ENCODE data around the gene CCDC91. TPM values are rescaled to one million over a fixed set of nuclear protein-coding genes. Genes with fewer than 3 reads are reported as not detected.
A peak's percentile ranks its signal among the peaks of the same experiment; 100 is the strongest.

Gene CCDC91
- total RNA-seq, 4 donors from 2014 or later, result 55.6 to 74.0 (median 62.6) TPM

- no peak for TF ChIP-seq CTCF (IDR thresholded peaks at IDR 0.05)
- no peak for DNase-seq
- WGBS, 2 donors, result 64 to 76% methylated on average over 4 of the region's 4 CpGs
- intact Hi-C loops (cut with DNase I), result no loop called here
- Histone ChIP-seq H3K27ac (no peak overlapping the region), H3K9me3 (no peaks in the 10 kb centered on the region), H3K4me1 (no peaks in the 10 kb centered on the region), H3K4me3 (replicated peaks in 1 of 3) (no peak overlapping the region), H3K27me3 (no peaks in the 10 kb centered on the region), H3K36me3 (no peaks in the 10 kb centered on the region)
Measured at GRCh38 chr12:28550757-28551704, 360.8 kb downstream of the CCDC91 start.

DNA sequence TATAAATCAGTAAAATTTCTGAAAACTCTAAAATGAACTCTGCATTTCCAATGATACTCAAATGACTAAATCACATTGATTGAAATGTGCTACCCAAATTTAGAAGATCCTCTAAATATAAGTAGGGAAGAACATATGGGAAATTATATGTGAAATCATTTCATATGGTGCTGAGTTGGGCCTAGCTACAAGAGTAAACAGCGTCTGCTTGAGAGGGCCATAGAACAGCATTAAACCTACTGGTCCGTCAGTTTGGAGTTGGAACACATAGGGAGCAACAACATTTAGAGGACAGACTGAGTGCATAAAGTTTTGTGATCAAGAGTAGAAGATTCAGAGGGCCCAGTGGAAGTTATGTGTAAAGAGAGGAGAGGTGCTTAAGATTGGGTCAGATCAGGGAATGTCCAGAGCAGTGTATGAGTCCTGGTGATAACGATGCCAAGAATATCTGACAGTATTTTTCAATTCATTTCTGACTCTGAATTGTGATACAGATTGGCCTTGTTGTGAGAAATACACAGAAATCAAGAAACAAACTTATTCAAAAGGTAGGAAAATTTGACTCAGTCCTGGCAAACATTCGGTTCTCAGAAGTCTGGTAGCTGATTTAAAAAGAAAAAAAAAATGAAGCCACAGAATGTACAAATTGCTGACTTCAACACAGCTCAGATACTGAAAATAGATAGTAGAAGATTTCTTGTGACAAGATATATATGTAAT is 362.2 kb downstream of the CCDC91 start:
- Histone ChIP-seq H3K4me3 (replicated peaks in 1 of 3) (no peak overlapping the region), H3K9me3 (no peaks in the 10 kb centered on the region), H3K36me3 (no peaks in the 10 kb centered on the region), H3K4me1 (no peaks in the 10 kb centered on the region), H3K27me3 (no peaks in the 10 kb centered on the region), H3K27ac (no peak overlapping the region)
- DNase-seq, result no peak
- intact Hi-C loops (cut with DNase I), result no loop called here
- WGBS, 2 donors, result 87 to 91% methylated on average over 4 of the region's 4 CpGs
- no peak for TF ChIP-seq CTCF (IDR thresholded peaks at IDR 0.05)
- TF ChIP-seq POLR2A (IDR thresholded peaks at IDR 0.05), result no peak

- no peak for DNase-seq
- no peak overlapping the region for H3K4me3 ChIP-seq (replicated peaks in 1 of 3)
- H3K27me3 ChIP-seq, result no peaks in the 10 kb centered on the region
- TF ChIP-seq CTCF (IDR thresholded peaks at IDR 0.05) (no peak), POLR2A (IDR thresholded peaks at IDR 0.05) (no peak)
- intact Hi-C loops (cut with DNase I), result no loop called here
- H3K36me3 ChIP-seq, result no peaks in the 10 kb centered on the region
- H3K9me3 ChIP-seq, result no peaks in the 10 kb centered on the region
- H3K27ac ChIP-seq, result no peak overlapping the region
- H3K4me1 ChIP-seq, result no peaks in the 10 kb centered on the region
- 78 to 80% methylated on average over 4 of the region's 4 CpGs for WGBS, 2 donors
Measured at GRCh38 chr12:28555748-28556147, 365.5 kb downstream of the CCDC91 start.

GRCh38 chr12:28558250-28558649 is 368.0 kb downstream of the CCDC91 start:
- no peak overlapping the region for H3K4me3 ChIP-seq (replicated peaks in 1 of 3)
- H3K9me3 ChIP-seq, result no peaks in the 10 kb centered on the region
- no peaks in the 10 kb centered on the region for H3K27me3 ChIP-seq
- no peaks in the 10 kb centered on the region for H3K4me1 ChIP-seq
- DNase-seq, result no peak
- intact Hi-C loops (cut with DNase I), result no loop called here
- TF ChIP-seq CTCF (IDR thresholded peaks at IDR 0.05) (no peak), POLR2A (IDR thresholded peaks at IDR 0.05) (no peak)
- H3K36me3 ChIP-seq, result no peaks in the 10 kb centered on the region
- no peak overlapping the region for H3K27ac ChIP-seq
- 89 to 96% methylated on average over 1 of the region's 1 CpG for WGBS, 2 donors

DNA sequence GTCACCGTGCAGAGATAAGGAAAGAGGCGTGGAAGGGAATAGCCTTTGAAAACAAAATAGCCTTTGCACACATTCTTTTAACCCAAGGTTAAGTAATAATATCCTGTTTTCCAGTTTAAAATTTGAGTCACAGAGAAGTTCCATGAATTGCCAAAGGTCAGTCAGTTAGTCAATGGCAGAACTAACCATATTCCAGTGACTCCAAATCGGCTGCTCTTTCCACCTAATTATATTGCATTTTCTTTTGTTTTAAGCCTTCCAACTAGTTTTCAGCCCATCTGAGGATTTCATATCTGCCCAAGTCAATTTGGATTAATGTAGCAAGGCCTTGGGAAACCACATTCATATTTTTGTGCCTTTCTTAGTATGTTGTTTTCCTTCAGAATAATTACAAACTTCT is 373.0 kb downstream of the CCDC91 start:
- intact Hi-C loops (cut with DNase I), result no loop called here
- no peaks in the 10 kb centered on the region for H3K9me3 ChIP-seq
- H3K36me3 ChIP-seq, result no peaks in the 10 kb centered on the region
- H3K4me3 ChIP-seq (replicated peaks in 1 of 3), result no peak overlapping the region
- DNase-seq, result no peak
- H3K27ac ChIP-seq, result peak overlapping the region in 1 of 3 donors; percentile 19
- no peaks in the 10 kb centered on the region for H3K27me3 ChIP-seq
- TF ChIP-seq CTCF (IDR thresholded peaks at IDR 0.05), result no peak
- TF ChIP-seq POLR2A (IDR thresholded peaks at IDR 0.05), result no peak
- no peaks in the 10 kb centered on the region for H3K4me1 ChIP-seq
- WGBS, 2 donors, result 79 to 82% methylated on average over 3 of the region's 3 CpGs
